HG02610 (cell line): ENCODE results near the gene OR5H14.
"Not testable (repeated sequence)": the region's sequence is repeated elsewhere in the genome, so short reads cannot be mapped to it uniquely, and the experiment has no call there.

Source experiments
- ATAC-seq: cut with Tn5 transposase; IDR thresholded peaks from one replicate; pipeline ENCODE4 v1.9.1; 2021; ENCODE audit warnings: mild to moderate bottlenecking, moderate library complexity; ENCODE audit not compliant: unreplicated experiment

OR5H14 gene

DNA sequence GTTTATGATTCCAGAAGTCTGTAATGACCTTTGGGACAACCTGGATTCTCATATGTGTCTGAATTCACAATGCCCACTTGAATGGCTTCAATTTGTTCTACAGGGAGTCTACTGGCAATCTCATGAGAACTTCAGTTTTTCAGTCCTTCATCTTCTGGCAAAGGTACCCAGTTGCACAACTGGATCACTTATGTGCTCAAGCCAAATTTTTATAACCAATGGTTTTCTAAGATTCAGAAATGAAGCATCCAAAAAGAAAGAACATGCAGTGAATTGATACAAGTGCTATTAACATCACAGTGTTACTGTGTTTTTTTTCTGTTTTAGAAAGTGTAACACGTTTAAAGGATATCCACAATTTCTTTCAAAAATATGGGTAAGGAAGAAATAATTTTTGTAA lies at the start of gene OR5H14:
Gene OR5H14 (plus strand): TSS at position 301 of the 400 bp plus-strand sequence. CDS start 1,907 bp downstream, outside the sequence.
- no peak for ATAC-seq

- no peak for ATAC-seq
These were observed 47.4 kb upstream of the OR5H14 start for GRCh38 chr3:98099848-98100247.

DNA sequence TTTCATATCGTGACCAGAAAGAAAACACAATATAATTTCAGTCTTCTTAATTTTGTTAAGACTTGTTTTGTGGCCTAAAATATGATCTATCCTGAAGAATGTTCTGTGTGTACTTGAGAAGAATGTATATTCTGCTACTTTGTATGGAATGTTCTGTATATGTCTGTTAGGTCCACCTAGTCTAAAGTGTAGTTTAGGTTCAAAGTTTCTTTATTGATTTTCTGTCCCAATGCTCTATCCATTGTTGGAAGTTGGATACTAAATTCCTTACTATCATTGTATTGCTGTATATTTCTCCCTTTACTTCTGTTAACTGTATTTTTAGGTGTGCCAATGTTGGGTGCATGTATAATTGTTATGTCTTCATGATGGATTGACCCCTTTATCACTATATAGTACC lies 39.1 kb upstream of the OR5H14 start:
- ATAC-seq: no peak

- no peak for ATAC-seq
These were observed 37.3 kb upstream of the OR5H14 start for GRCh38 chr3:98109807-98110549.

GRCh38 chr3:98110550-98110908 lies 36.8 kb upstream of the OR5H14 start:
- no peak for ATAC-seq

DNA sequence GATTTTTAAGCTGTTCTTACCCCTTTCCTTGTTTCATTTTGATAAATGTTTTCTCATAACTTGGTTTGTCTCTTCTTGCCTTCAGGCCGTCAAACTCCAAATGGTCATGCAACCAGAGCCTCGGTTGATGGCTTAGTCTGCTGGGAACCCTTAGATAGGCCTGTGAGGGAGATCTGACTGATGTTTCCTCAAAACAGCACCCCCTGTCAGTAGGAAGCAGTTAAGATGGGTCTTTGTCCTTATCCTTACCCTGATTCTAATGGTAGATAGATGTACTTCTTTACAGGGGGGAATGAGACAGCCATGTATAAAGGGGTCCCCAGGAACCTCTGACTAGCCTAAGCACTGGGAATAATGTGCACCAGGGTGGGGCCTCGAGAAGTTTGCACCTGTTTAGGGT lies 33.0 kb upstream of the OR5H14 start:
- ATAC-seq: no peak

GRCh38 chr3:98115717-98116116 lies 31.6 kb upstream of the OR5H14 start:
- no peak for ATAC-seq

GRCh38 chr3:98130421-98130820 lies 16.9 kb upstream of the OR5H14 start, which contains the start of gene OR5H1:
Gene OR5H1, plus strand, starts transcription at chr3:98130721. Its CDS starts 1,977 bp downstream, at chr3:98132698.
- no peak for ATAC-seq

DNA sequence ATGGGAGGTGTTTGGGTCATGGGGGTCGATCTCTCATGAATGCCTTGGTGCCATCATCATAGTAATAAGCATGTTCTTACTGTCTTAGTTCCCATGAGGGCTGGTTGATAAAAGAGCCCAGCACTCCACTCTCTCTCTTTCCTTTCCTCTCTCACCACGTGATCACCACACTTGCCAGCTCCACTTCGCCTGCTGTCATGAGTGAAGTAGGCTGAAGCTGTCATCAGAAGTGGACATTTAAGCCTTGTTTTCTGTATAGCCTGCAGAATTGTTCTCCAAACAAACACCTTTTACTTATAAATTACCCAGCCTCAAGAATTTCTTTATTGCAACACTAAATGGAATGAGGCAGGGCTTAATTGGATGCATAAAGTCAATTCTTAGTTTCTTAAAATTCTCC lies 10.6 kb upstream of the OR5H14 start:
- no peak for ATAC-seq

- not testable (repeated sequence) for ATAC-seq
These were observed 9.3 kb upstream of the OR5H14 start for GRCh38 chr3:98137826-98138557.

- no peak for ATAC-seq
These were observed 6.7 kb upstream of the OR5H14 start for GRCh38 chr3:98140531-98140930.

DNA sequence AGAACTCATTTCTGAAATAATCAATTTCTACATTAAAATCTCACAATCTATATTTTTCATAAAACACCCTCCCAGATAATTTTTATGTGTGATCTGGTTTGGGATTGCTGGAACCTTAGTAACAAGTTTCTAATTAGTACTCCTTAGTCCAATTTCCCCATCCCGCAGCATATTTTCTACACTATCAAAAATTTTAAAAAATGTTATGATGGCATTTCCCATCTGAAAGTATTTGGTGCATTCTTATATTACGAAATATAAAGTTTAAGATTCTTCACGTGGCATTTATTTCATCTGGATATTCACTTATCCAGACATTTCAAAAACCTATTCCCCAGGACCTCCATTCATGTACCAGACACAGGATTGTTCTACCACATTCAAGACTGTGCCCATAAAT lies 1.5 kb downstream of the OR5H14 start:
- ATAC-seq: no peak

GRCh38 chr3:98149456-98149855 lies 2.2 kb downstream of the OR5H14 start:
- ATAC-seq: not testable (repeated sequence)

DNA sequence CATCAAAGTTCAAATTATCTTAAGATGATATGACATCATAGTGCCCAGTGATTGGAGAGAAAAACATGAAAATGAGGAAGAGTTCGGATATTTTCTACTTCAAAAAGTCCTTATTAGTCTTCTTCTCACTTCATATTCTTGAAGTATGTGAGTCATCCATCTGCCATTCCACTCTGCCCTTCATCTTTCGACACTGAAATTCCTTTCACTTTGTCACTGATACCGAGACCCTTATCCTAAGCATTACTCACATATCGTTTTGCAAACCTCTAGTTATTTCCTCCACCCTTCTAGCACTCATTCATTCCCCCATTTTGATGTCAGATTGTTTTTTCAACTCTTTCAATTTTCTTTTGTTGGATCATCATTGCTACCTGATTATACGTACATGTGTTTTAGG lies 4.0 kb downstream of the OR5H14 start:
- ATAC-seq: no peak

GRCh38 chr3:98166396-98166795 lies 19.1 kb downstream of the OR5H14 start, which contains the start of gene OR5H15:
Gene OR5H15, plus strand, starts transcription at chr3:98166696. Its CDS starts 2,004 bp downstream, at chr3:98168700.
- no peak for ATAC-seq

- no peak for ATAC-seq
These were observed 23.8 kb downstream of the OR5H14 start for GRCh38 chr3:98171071-98171470.

- ATAC-seq: no peak
These were observed 25.3 kb downstream of the OR5H14 start for GRCh38 chr3:98172621-98173020.

DNA sequence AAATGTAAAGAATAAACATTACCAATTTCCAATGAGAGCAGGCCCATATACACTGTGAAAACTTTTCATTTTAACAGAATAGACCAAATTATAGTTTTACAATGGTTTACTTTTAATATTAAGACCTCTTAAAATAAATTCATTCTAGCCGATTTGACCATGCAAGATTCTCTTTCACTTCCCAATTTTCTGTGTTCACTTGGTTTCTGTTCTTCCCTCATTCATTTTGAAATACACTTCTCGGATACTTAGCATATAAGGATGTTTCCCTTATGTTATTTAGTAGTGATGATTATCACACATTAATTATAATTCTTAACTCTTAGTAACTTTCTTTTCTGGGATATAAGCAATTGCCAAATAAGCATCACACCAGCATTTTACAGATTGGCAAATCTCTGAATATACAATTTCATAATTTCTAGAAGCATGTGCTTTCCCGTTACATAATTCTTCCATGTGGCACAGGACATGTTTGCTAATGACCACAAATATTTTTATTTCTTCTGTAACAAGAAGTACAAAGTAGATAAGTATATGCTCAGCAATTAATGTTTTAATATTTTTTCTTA lies 33.1 kb downstream of the OR5H14 start:
- no peak for ATAC-seq

DNA sequence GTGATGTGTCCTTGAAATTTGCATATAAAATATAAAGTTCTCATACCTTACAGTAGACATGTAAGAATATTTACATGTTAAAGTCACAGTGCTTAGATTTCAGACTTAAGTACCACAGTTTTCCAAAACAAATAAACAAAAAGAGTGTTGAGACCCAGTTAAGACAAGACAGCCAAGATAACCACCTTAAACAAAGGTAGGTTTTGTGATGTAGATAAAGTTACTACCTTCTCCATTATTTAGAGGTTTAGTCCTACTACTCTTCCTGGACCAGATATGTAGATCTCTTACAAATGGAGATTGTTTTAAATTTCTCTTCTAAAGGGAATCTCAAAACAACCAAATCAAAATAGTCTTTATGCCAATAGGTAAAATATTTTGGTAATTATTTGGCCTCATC lies 34.9 kb downstream of the OR5H14 start:
- ATAC-seq: no peak

DNA sequence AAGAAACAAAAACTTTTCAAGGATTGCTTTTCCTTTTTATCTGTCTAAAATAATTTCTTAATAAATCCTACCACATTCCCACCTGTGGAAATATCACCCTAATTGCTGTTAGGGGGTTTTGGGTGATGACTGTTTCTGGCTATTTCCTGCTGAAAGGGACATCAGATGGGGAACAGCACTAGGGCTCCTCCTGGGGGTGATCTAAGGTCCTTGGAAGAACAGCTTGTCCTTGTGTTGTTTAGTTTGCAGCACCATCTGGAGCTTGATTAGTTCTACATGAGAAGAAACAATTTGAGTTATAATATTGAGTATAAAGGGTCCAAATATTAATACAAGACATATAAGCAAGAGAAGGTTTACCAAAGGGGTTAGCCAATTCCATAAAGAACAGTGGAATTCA lies 37.9 kb downstream of the OR5H14 start:
- ATAC-seq: no peak

- ATAC-seq: peak; percentile 93
These were observed 41.3 kb downstream of the OR5H14 start for GRCh38 chr3:98188545-98188944.

DNA sequence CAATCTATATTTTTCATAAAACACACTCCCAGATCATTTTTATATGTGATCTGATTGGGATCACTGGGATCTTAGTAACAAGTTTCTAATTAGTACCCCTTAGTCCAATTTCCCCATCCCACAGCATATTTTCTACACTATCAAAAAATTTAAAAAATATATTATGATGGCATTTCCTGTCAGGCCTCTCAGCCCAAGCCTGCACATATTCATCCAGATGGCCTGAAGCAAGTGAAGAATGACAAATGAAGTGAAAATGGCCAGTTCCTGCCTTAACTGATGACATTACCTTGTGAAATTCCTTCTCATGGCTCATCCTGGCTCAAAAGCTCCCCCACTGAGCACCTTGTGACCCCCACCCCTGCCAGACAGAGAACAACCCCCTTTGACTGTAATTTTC lies 43.6 kb downstream of the OR5H14 start:
- not testable (repeated sequence) for ATAC-seq
